ENCODE results near the gene FERMT3. TPM values are rescaled to one million over a fixed set of nuclear protein-coding genes. Genes with fewer than 3 reads are reported as not detected.
"Not testable (repeated sequence)": the region's sequence is repeated elsewhere in the genome, so short reads cannot be mapped to it uniquely, and the experiment has no call there.

FERMT3 gene
- total RNA-seq (4.9 TPM), polyA plus RNA-seq (ENCODE audit: insufficient read depth in 1 of 8, insufficient read length in 8 of 8, low replicate concordance in 1 of 8) (10 to 100 TPM in 5 of 8 donors, 1 to 10 TPM in 3; 6.0 to 12.2 (median 10.3) TPM)
- long read RNA-seq, donor 1: 0 reads
- long read RNA-seq, donor 2: 0 reads
- long read RNA-seq, donor 3, partial matches to known transcripts: 40 of 78 reads
- long read RNA-seq, donor 3, other reads (novel, unspliced or antisense): 38 of 78 reads
- long read RNA-seq, donor 4, partial matches to known transcripts: 298 of 317 reads
- long read RNA-seq, donor 4, other reads (novel, unspliced or antisense): 19 of 317 reads
- long read RNA-seq, donor 5, partial matches to known transcripts: 54 of 91 reads
- long read RNA-seq, donor 5, other reads (novel, unspliced or antisense): 37 of 91 reads
- long read RNA-seq, donor 6, partial matches to known transcripts: 11 of 13 reads
- long read RNA-seq, donor 6, other reads (novel, unspliced or antisense): 0 of 13 reads
- long read RNA-seq, donor 7, partial matches to known transcripts: 8 of 8 reads
- long read RNA-seq, donor 7, other reads (novel, unspliced or antisense): 0 of 8 reads
- long read RNA-seq, donor 8, partial matches to known transcripts: 18 of 18 reads
- long read RNA-seq, donor 8, other reads (novel, unspliced or antisense): 0 of 18 reads
- long read RNA-seq, donor 9: 0 reads
- long read RNA-seq, donor 10, partial matches to known transcripts: 84 of 158 reads
- long read RNA-seq, donor 10, other reads (novel, unspliced or antisense): 74 of 158 reads
- long read RNA-seq, donor 11, partial matches to known transcripts: 42 of 60 reads
- long read RNA-seq, donor 11, other reads (novel, unspliced or antisense): 18 of 60 reads

DNA sequence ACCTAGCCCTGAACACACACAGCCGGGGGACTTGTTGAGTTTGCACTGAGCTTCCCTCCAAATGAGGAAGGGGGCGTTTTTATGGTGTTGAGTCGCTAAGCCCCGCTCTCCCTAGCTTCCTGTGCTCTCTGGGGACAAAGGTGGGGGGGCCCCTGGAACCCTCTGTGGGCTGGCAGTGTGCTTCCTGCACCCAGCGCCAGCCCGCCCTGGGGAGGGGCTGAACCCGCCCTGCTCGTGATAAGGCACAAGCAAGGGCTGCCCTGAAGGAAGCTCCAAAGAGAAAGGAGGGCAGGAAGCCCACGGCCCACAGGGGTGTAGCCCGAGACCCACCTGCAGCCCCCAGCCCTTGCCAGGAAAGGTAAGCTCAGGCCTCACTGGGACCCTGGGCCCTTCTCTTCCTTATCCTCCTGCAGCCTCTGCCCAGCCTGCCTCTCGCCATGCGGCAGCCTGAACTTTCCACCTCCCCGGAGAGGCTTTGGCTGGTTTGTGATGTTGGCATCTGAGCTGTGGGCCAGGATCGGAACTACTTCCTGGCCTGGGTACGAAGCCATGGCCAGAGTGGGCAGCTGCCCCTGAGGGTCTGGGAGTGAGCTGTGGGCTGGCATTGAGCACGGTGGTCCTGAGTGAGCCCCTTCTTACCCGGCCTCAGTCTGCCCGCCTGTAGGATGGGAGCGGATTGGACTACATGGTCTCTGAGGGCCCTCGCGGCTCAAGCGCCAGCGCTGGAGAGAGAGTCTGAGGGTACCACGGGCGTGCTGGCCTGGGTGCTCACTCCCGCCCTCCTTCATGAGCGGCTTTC, at the start of gene FERMT3:
TSS of gene FERMT3 (plus strand) at position 265 of the 799 bp plus-strand sequence. CDS start 644 bp downstream, outside the sequence.
- Histone ChIP-seq H3K27ac (ENCODE audit: low read length) (peak within 1 kb of the TSS; percentile 94), H3K9me3 (replicated peaks; ENCODE audit: control insufficient read depth, low read depth, low read length) (no peaks in the 10 kb centered on the region), H3K36me3 (ENCODE audit: control insufficient read depth, insufficient read depth, low read length) (peaks cover 45% of the 10 kb centered on the region), H3K4me3 (ENCODE audit: low read length) (peak within 1 kb of the TSS; percentile 20), H3K27me3 (ENCODE audit: control insufficient read depth, insufficient read depth, low read length) (no peaks in the 10 kb centered on the region), H3K4me1 (ENCODE audit: control insufficient read depth, insufficient read depth, low read length) (peaks cover 59% of the 10 kb centered on the region)
- DNase-seq: peak; percentile 72
- WGBS (ENCODE audit: insufficient coverage): 66% methylated on average over 20 of the region's 27 CpGs

DNA sequence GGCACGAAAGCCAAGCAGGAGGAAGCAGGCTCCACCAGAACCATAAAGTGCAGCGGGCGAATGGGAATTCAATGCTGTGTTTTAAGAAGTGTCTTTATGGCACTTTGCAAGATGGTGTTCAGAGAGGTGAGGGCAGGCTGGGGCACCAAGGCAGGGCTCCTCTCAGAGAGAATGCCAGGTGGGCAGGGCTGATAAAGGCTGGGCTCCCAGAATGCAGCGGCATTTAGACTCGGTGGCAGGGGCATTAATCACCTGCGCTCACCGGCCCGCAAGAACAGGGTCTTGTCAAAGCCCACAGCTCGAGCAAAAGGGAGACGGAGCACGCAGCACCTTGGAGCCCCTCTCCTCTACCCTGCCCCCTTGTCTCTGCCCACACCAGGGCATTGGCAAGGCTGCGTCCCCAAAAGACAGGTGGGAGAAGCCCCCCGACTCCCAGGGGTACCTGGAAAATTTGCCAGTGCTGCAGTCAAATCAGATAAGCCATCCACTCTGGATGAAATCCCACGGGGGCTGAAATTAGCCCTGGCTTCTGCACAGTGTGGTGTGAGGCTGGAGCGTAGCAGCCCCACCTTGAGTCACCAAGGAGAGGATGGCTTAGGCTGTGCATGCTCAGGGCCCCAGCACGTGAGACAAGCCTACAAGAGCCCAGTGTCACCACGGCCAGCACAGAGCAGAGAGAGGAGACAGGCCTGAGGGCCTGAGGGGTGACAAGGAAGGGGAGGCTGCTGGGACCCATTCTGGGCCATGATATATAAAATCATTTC, 48.7 kb upstream of the FERMT3 start:
- H3K27ac ChIP-seq (ENCODE audit: low read length): no peak overlapping the region
- DNase-seq: no peak
- H3K36me3 ChIP-seq (ENCODE audit: control insufficient read depth, insufficient read depth, low read length): peaks cover 3% of the 10 kb centered on the region
- H3K9me3 ChIP-seq (replicated peaks; ENCODE audit: control insufficient read depth, low read depth, low read length): no peaks in the 10 kb centered on the region
- H3K27me3 ChIP-seq (ENCODE audit: control insufficient read depth, insufficient read depth, low read length): peaks cover 2% of the 10 kb centered on the region
- WGBS (ENCODE audit: insufficient coverage): 80% methylated on average over 13 of the region's 17 CpGs
- peaks cover 16% of the 10 kb centered on the region for H3K4me1 ChIP-seq (ENCODE audit: control insufficient read depth, insufficient read depth, low read length)
- H3K4me3 ChIP-seq (ENCODE audit: low read length): no peak overlapping the region

DNA sequence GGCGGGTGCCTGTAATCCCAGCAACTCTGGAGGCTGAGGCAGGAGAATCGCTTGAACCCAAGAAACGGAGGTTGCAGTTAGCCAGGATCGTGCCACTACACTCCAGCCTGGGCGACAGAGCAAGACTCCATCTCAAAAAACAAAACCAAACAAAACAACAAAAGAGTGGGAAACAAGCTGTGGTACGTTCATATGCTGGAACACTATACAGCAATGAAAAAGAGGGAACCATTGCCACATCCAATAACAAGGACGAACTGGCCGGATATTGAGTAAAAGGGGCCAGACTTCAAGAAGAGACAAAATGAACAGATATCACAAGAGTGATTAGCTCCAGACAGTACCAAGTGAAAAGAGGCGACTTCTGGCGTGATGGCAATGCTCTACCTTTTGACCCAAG, 45.5 kb upstream of the FERMT3 start:
- H3K9me3 ChIP-seq (replicated peaks; ENCODE audit: control insufficient read depth, low read depth, low read length): no peaks in the 10 kb centered on the region
- H3K36me3 ChIP-seq (ENCODE audit: control insufficient read depth, insufficient read depth, low read length): peaks cover 3% of the 10 kb centered on the region
- no peaks in the 10 kb centered on the region for H3K27me3 ChIP-seq (ENCODE audit: control insufficient read depth, insufficient read depth, low read length)
- no peak overlapping the region for H3K27ac ChIP-seq (ENCODE audit: low read length)
- no peak overlapping the region for H3K4me3 ChIP-seq (ENCODE audit: low read length)
- H3K4me1 ChIP-seq (ENCODE audit: control insufficient read depth, insufficient read depth, low read length): peaks cover 37% of the 10 kb centered on the region
- no peak for DNase-seq
- 84% methylated on average over 5 of the region's 10 CpGs for WGBS (ENCODE audit: insufficient coverage)

DNA sequence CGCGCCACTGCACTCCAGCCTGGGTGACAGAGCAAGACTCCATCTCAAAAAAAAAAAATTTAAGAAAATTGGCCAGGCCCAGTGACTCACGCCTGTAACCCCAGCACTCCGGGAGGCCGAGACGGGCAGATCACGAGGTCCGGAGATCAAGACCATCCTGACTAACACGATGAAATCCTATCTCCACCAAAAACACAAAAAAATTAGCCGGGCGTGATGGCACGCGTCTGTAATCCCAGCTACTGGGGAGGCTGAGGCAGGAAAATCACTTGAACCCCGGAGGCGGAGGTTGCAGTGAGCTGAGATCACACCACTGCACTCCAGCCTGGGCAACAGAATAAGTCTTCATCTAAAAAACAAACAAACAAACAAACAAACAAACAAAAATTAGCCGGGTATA, 43.8 kb upstream of the FERMT3 start:
- 97% methylated on average over 8 of the region's 16 CpGs for WGBS (ENCODE audit: insufficient coverage)
- H3K9me3 ChIP-seq (replicated peaks; ENCODE audit: control insufficient read depth, low read depth, low read length); H3K27me3 ChIP-seq (ENCODE audit: control insufficient read depth, insufficient read depth, low read length); H3K4me3 ChIP-seq (ENCODE audit: low read length); H3K36me3 ChIP-seq (ENCODE audit: control insufficient read depth, insufficient read depth, low read length); H3K27ac ChIP-seq (ENCODE audit: low read length); DNase-seq: not testable (repeated sequence)
- H3K4me1 ChIP-seq (ENCODE audit: control insufficient read depth, insufficient read depth, low read length): peaks cover 30% of the 10 kb centered on the region

DNA sequence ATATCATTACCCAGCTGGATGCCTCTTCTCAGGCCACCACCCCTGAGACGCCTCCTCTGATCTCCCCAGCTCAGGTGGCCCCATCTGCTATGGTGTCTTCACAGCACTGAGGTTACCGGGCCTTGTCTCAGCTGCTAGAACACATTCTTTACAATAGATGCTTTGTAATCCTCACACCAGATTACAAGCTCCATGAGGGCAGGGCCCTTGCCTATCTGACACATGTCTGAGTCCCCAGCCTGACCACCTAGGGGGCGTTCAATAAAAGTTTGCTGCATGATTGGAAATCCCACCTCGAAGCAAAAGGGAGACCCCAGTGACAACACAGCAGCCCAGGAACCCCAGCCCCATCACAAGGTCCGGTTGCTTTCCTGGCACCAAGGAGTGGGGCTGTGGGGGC, 42.6 kb upstream of the FERMT3 start:
- Histone ChIP-seq H3K4me3 (ENCODE audit: low read length) (peak overlapping the region; percentile 13), H3K4me1 (ENCODE audit: control insufficient read depth, insufficient read depth, low read length) (peaks cover 27% of the 10 kb centered on the region), H3K27ac (ENCODE audit: low read length) (peak overlapping the region; percentile 87), H3K9me3 (replicated peaks; ENCODE audit: control insufficient read depth, low read depth, low read length) (no peaks in the 10 kb centered on the region), H3K36me3 (ENCODE audit: control insufficient read depth, insufficient read depth, low read length) (no peaks in the 10 kb centered on the region), H3K27me3 (ENCODE audit: control insufficient read depth, insufficient read depth, low read length) (no peaks in the 10 kb centered on the region)
- 83% methylated on average over 3 of the region's 5 CpGs for WGBS (ENCODE audit: insufficient coverage)
- DNase-seq: no peak

DNA sequence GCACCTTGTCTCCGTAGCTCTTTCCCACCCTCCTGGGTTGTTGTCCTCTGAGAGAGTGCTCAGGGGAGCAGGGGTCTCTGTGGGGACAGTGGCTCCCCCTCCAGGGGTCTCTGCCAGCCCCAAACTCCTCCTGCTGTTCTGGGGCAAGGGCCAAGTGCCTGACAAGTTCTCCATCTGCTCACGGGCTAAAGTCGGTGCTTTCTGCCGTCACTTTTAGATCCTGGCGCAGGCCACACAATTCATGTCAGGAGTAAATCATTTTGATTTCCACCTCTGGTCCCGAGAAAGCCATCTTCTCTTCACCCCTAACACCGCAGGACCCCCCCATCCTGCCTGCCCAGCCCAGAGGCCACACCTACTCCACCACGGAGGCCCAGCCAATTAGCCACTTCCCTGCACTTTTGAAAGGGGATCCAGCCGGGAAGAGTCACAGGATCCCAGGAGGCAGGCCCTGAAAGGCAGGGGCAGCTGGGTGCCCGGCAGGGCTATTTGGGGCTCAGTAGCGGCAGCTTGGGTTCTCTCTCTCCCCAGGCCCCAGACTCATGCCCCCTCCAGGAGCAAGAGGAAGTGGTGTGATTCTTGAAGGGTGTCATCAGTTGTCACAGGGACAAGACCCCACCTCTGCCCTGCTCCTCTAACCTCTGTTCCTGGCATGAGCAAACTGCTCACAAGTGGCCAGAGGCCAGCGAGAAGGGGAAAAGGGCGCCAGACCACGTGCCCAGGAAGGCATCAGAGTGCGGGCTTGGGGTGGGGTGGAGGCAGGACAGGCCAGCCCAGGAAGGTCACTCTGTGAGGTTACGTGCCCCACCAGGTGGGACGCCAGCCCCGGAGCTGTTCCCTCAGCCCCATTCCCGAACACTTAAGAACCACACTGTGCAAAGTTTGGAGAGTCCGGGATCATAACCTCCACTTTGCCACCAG, 41.9 kb upstream of the FERMT3 start:
- Histone ChIP-seq H3K36me3 (ENCODE audit: control insufficient read depth, insufficient read depth, low read length) (no peaks in the 10 kb centered on the region), H3K27ac (ENCODE audit: low read length) (peak overlapping the region; percentile 87), H3K4me3 (ENCODE audit: low read length) (peak overlapping the region; percentile 68), H3K27me3 (ENCODE audit: control insufficient read depth, insufficient read depth, low read length) (no peaks in the 10 kb centered on the region), H3K4me1 (ENCODE audit: control insufficient read depth, insufficient read depth, low read length) (peaks cover 27% of the 10 kb centered on the region), H3K9me3 (replicated peaks; ENCODE audit: control insufficient read depth, low read depth, low read length) (no peaks in the 10 kb centered on the region)
- 30% methylated on average over 15 of the region's 20 CpGs for WGBS (ENCODE audit: insufficient coverage)
- DNase-seq: peak; percentile 84

DNA sequence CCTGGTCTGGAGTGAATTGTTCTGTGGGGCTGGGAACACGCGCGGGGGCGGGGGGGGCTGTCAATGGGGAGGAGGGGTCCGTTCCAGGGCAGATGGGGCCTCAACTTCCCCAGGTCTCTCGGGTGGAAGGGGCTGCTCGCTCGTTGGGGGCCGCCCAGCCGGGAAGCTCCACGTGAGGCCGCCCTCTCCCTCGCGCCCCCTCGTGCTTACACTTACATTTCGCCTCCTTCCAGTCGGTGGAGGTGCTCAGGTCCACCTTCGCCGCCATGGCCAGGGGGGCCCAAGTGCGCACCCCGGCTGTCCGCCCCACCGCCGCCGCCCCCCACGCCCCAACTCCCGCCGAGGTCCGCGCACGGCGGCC, 41.1 kb upstream of the FERMT3 start:
- H3K4me3 ChIP-seq (ENCODE audit: low read length): peak overlapping the region; percentile 68
- H3K9me3 ChIP-seq (replicated peaks; ENCODE audit: control insufficient read depth, low read depth, low read length): no peaks in the 10 kb centered on the region
- 0% methylated on average over 29 of the region's 32 CpGs for WGBS (ENCODE audit: insufficient coverage)
- DNase-seq: peak; percentile 48
- peak overlapping the region; percentile 87 for H3K27ac ChIP-seq (ENCODE audit: low read length)
- H3K36me3 ChIP-seq (ENCODE audit: control insufficient read depth, insufficient read depth, low read length): no peaks in the 10 kb centered on the region
- H3K4me1 ChIP-seq (ENCODE audit: control insufficient read depth, insufficient read depth, low read length): peaks cover 27% of the 10 kb centered on the region
- H3K27me3 ChIP-seq (ENCODE audit: control insufficient read depth, insufficient read depth, low read length): no peaks in the 10 kb centered on the region

DNA sequence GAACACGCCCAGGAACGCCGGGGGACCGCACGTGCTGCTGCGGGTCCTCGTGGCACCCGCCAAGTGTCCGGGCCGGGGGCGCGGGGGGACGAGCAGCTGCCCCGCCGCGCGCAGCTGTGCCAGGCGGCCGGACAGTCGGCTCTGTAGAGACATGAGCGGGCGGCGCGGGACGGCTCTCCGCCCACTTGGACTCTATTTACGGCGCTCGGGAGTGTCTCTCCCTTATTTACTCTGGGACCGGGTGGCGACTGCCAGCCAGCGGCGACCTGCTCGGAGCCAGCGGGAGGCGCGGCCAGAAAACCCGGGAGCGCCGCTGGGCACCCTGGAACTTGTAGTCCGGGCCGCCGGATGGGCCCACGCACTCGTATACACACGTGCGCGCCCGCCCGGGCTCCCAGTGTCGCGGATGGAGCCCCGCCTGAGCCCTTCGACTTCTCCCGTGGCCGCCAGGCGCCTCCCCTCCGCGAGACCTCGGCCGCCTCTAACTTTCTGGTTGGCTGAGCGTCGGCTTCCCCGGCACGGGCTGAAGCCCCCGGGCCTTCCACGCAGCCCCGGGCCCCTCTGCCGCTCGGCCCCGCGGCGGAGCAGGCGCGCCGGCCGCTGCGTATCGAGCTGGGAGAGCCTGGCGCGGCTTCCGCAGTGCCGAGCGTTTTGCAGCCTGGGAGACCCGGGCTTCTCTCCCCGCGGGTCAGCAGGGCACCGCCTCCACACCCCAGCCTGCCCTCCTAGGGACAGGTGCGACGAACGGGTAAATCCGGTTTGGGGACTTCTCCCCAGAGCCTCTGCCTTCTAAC, 40.5 kb upstream of the FERMT3 start, which contains the start of gene MACROD1:
TSS of gene MACROD1 (minus strand) at position 272 of the 794 bp plus-strand sequence. CDS start at position 153, 119 bp downstream.
- H3K27me3 ChIP-seq (ENCODE audit: control insufficient read depth, insufficient read depth, low read length): no peaks in the 10 kb centered on the region
- H3K4me3 ChIP-seq (ENCODE audit: low read length): peak within 1 kb of the TSS; percentile 68
- DNase-seq: peak; percentile 91
- no peaks in the 10 kb centered on the region for H3K9me3 ChIP-seq (replicated peaks; ENCODE audit: control insufficient read depth, low read depth, low read length)
- peak within 1 kb of the TSS; percentile 87 for H3K27ac ChIP-seq (ENCODE audit: low read length)
- WGBS (ENCODE audit: insufficient coverage): under 1% methylated on average over 79 of the region's 92 CpGs
- H3K4me1 ChIP-seq (ENCODE audit: control insufficient read depth, insufficient read depth, low read length): peaks cover 27% of the 10 kb centered on the region
- H3K36me3 ChIP-seq (ENCODE audit: control insufficient read depth, insufficient read depth, low read length): no peaks in the 10 kb centered on the region
